Left lobe of liver (tissue), 2 donors: ENCODE measurements around the gene CDK1. TPM values are rescaled to one million over a fixed set of nuclear protein-coding genes. Genes with fewer than 3 reads are reported as not detected.

ENCODE experiments used
- ATAC-seq: fragments of 200-7000 bp; cut with Tn5 transposase; one replicate; pipeline ENCODE4 v1.9.1; 2020; ENCODE audit warnings: mild to moderate bottlenecking, moderate library complexity
- DNase-seq: peaks from one replicate; pipeline ENCODE4 v3.0.0-alpha.2; 2020; ENCODE audit warnings: low spot score
- total RNA-seq: library from RNA; stranded (reverse); gene quantifications from one replicate; pipeline ENCODE4 v1.2.1, GENCODE V29; 2021
- donor health status: DM: no; HTN: no; CAD: no; lungs with moderate emphysema.
- donor health status: DM: no; HTN: yes; CAD: no.

The CDK1 gene
- total RNA-seq, 1 donor from 2014 or later, result 0.65 TPM

GRCh38 chr10:60777696-60778213 is 523 bp upstream of the CDK1 start:
- DNase-seq, result no peak
- ATAC-seq, result peak; percentile 4

GRCh38 chr10:60778971-60779796 is 906 bp downstream of the CDK1 start:
- ATAC-seq, result no peak

GRCh38 chr10:60781661-60782060 is 3.4 kb downstream of the CDK1 start:
- no peak for ATAC-seq

More at GRCh38 chr10:60778971-60779796, 906 bp downstream of the CDK1 start:
- no peak for DNase-seq

GRCh38 chr10:60784641-60785040 is 6.4 kb downstream of the CDK1 start:
- DNase-seq (no peak), ATAC-seq (no peak)

More at GRCh38 chr10:60781661-60782060, 3.4 kb downstream of the CDK1 start:
- DNase-seq, result no peak

GRCh38 chr10:60788544-60788943 is 10.3 kb downstream of the CDK1 start:
- ATAC-seq, result no peak
- DNase-seq, result no peak

- ATAC-seq (no peak), DNase-seq (no peak)
These were observed 11.1 kb downstream of the CDK1 start for GRCh38 chr10:60789340-60789739.

GRCh38 chr10:60794953-60795352 is 16.7 kb downstream of the CDK1 start:
- no peak for ATAC-seq
- DNase-seq, result no peak

- DNase-seq (no peak), ATAC-seq (no peak)
These were observed 17.4 kb downstream of the CDK1 start for GRCh38 chr10:60795465-60796202.

GRCh38 chr10:60796481-60796880 is 18.2 kb downstream of the CDK1 start:
- ATAC-seq, result no peak

GRCh38 chr10:60797200-60797599 is 18.9 kb downstream of the CDK1 start:
- ATAC-seq (no peak), DNase-seq (no peak)

More at GRCh38 chr10:60796481-60796880, 18.2 kb downstream of the CDK1 start:
- DNase-seq, result no peak

GRCh38 chr10:60798031-60798430 is 19.8 kb downstream of the CDK1 start:
- DNase-seq (no peak), ATAC-seq (no peak)

GRCh38 chr10:60798870-60799269 is 20.6 kb downstream of the CDK1 start:
- ATAC-seq, result no peak
- no peak for DNase-seq

GRCh38 chr10:60799971-60800650 is 21.8 kb downstream of the CDK1 start:
- DNase-seq, result no peak
- ATAC-seq, result no peak

- ATAC-seq (no peak), DNase-seq (no peak)
These were observed 22.6 kb downstream of the CDK1 start for GRCh38 chr10:60800918-60801317.

GRCh38 chr10:60801522-60801921 is 23.2 kb downstream of the CDK1 start:
- DNase-seq (no peak), ATAC-seq (no peak)

GRCh38 chr10:60803433-60803832 is 25.2 kb downstream of the CDK1 start:
- DNase-seq, result no peak
- ATAC-seq, result no peak

GRCh38 chr10:60803865-60804264 is 25.6 kb downstream of the CDK1 start:
- no peak for ATAC-seq
- DNase-seq, result no peak

GRCh38 chr10:60806921-60807320 is 28.6 kb downstream of the CDK1 start:
- DNase-seq (no peak), ATAC-seq (no peak)

- ATAC-seq (no peak), DNase-seq (no peak)
These were observed 29.2 kb downstream of the CDK1 start for GRCh38 chr10:60807499-60807898.

- DNase-seq (no peak), ATAC-seq (no peak)
These were observed 29.8 kb downstream of the CDK1 start for GRCh38 chr10:60808036-60808435.

GRCh38 chr10:60809157-60809556 is 30.9 kb downstream of the CDK1 start:
- DNase-seq (no peak), ATAC-seq (no peak)
